H1 (cell line): ENCODE data around the gene CDH12. TPM values are rescaled to one million over a fixed set of nuclear protein-coding genes. Genes with fewer than 3 reads are reported as not detected.

Experiments used
- BCL11A ChIP-seq, 2 experiments: IDR thresholded peaks; one replicate each; pipeline ENCODE4 v1.6.1; 2011; ENCODE audit warnings: low read depth in 2 of 2, low read length in 2 of 2, mild to moderate bottlenecking in 2 of 2
- CREB1 ChIP-seq: IDR thresholded peaks from 2 replicates; pipeline ENCODE4 v1.6.1; 2012; ENCODE audit warnings: inconsistent platforms
- HDAC2 ChIP-seq, 2 experiments: fragments of 300-600 bp in 1 of 2; sonication (generic) in 1 of 2; IDR thresholded peaks; 2 replicates each; pipeline ENCODE4 v1.6.1; 2011 to 2012; ENCODE audit warnings: low read depth in 2 of 2, low read length in 2 of 2, mild to moderate bottlenecking in 2 of 2, moderate library complexity in 2 of 2, borderline replicate concordance in 1 of 2, inconsistent platforms in 1 of 2
- NRF1 ChIP-seq: IDR thresholded peaks from 2 replicates; pipeline ENCODE4 v1.6.1; 2011; ENCODE audit warnings: mild to moderate bottlenecking, low read depth, low read length, improper control_type of control experiment
- TAF7 ChIP-seq: optimal IDR thresholded peaks from 2 replicates; pipeline ENCODE3; 2011; ENCODE audit warnings: low read depth, mild to moderate bottlenecking, inconsistent platforms, low read length, moderate library complexity, borderline replicate concordance
- TBP ChIP-seq: IDR thresholded peaks from 2 replicates; pipeline ENCODE4 v1.6.1; 2011; ENCODE audit warnings: low read depth, low read length, improper control_type of control experiment
- YY1 ChIP-seq: IDR thresholded peaks from 2 replicates; pipeline ENCODE4 v1.6.1; 2011; ENCODE audit warnings: low read depth, mild to moderate bottlenecking, low read length
- polyA plus RNA-seq, 7 experiments: library from polyadenylated mRNA; depleted of rRNA in 3 of 7; stranded (reverse) in 5 of 7; unstranded in 2 of 7; fragments of >200 nt in 5 of 7; fragments of 200-250 nt in 2 of 7; gene quantifications; 1 replicate in 5 of 7; 2 replicates in 1 of 7; 4 replicates in 1 of 7; pipeline versions ENCODE4 v1.2.1 to v1.2.3, GENCODE V29; 2011 to 2013; ENCODE audit warnings: missing spikeins in 2 of 7, mixed read lengths in 2 of 7
- total RNA-seq: library from RNA; stranded (reverse); fragmentation: NEBNext Ultra II Directional; extraction: Animal tissue kit (Norgen Biotek cat#: 25700); gene quantifications from 2 replicates; pipeline ENCODE4 v1.2.1, GENCODE V29; 2021
- TF ChIP-seq, protein P1 (sequence below): IDR thresholded peaks from 2 replicates; pipeline ENCODE4 v1.6.1; 2011; ENCODE audit warnings: low read depth, mild to moderate bottlenecking, low read length; ENCODE audit not compliant: insufficient read depth

Gene CDH12
- total and polyA plus RNA-seq, 2 of the 8 experiments (the other 6 are each of a cell fraction or from before 2014, with no cell fraction given), result 0.03 TPM; not detected in 1

DNA sequence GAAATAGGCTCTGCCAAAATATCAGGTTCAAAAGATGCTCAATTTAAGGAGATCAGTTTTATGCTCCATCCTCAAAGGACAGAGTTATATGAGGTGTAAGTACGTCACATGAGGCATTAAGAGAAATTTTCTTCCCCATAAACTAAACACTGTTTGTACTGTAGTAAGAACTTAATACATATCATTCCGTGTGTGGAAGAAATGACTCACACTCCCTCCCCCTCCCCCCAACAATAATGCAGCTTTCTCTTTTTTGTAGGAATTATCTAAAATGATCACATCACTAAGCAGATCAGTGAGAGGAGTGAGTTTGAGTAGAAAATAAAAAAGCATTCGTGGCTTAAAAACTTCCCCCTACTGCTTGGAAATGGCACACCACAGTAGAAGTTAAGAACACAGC is 2.2 kb downstream of the CDH12 start (continued):
- TF ChIP-seq TAF7, result no peak
- TF ChIP-seq, protein P1, sequence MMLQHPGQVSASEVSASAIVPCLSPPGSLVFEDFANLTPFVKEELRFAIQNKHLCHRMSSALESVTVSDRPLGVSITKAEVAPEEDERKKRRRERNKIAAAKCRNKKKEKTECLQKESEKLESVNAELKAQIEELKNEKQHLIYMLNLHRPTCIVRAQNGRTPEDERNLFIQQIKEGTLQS, result no peak
- TF ChIP-seq BCL11A (IDR thresholded peaks at IDR 0.05; ENCODE audit: low read depth in 2 of 2, low read length in 2 of 2), result no peak
- no peak for TF ChIP-seq NRF1
- no peak for TF ChIP-seq TBP
- no peak for TF ChIP-seq CREB1
- no peak for TF ChIP-seq HDAC2 (IDR thresholded peaks at IDR 0.05; ENCODE audit: borderline replicate concordance in 1 of 2, low read depth in 2 of 2, low read length in 2 of 2)
- no peak for TF ChIP-seq YY1
